Embryonic facial prominence (tissue), 1 donor: ENCODE data around the gene HGFAC.

ENCODE experiments used
- DNase-seq: peaks from one replicate; pipeline ENCODE4 v3.0.0-alpha.2; 2016; ENCODE audit errors: extremely low spot score

HGFAC gene

GRCh38 chr4:3462321-3462789 is 20.6 kb downstream of the HGFAC start:
- DNase-seq: no peak

- no peak for DNase-seq
Observed at GRCh38 chr4:3462790-3463415, 21.1 kb downstream of the HGFAC start, which contains the start of gene DOK7. Gene DOK7 (plus strand): TSS chr4:3463306. CDS start chr4:3463376, 70 bp downstream.

GRCh38 chr4:3463556-3464348 is 22.0 kb downstream of the HGFAC start:
- no peak for DNase-seq

GRCh38 chr4:3464349-3464905 is 22.7 kb downstream of the HGFAC start:
- no peak for DNase-seq

- DNase-seq: no peak
Observed at GRCh38 chr4:3464911-3465697, 23.3 kb downstream of the HGFAC start.

GRCh38 chr4:3465698-3466671 is 24.2 kb downstream of the HGFAC start:
- no peak for DNase-seq

- DNase-seq: no peak
Observed at GRCh38 chr4:3466691-3467600, 25.2 kb downstream of the HGFAC start.

GRCh38 chr4:3467601-3468031 is 25.8 kb downstream of the HGFAC start:
- no peak for DNase-seq

GRCh38 chr4:3468154-3468553 is 26.4 kb downstream of the HGFAC start:
- DNase-seq: no peak

- DNase-seq: no peak
Observed at GRCh38 chr4:3468804-3469203, 27.0 kb downstream of the HGFAC start.

GRCh38 chr4:3469386-3470243 is 27.8 kb downstream of the HGFAC start:
- no peak for DNase-seq

GRCh38 chr4:3470244-3471097 is 28.7 kb downstream of the HGFAC start:
- no peak for DNase-seq

GRCh38 chr4:3471098-3471760 is 29.5 kb downstream of the HGFAC start:
- DNase-seq: no peak

- DNase-seq: no peak
Observed at GRCh38 chr4:3471886-3472285, 30.1 kb downstream of the HGFAC start.

GRCh38 chr4:3472411-3473141 is 30.8 kb downstream of the HGFAC start:
- DNase-seq: no peak

GRCh38 chr4:3473181-3473950 is 31.6 kb downstream of the HGFAC start:
- no peak for DNase-seq
